ENCODE measurements around the gene PAPOLG.
"Not testable (repeated sequence)": the region's sequence is repeated elsewhere in the genome, so short reads cannot be mapped to it uniquely, and the experiment has no call there.

PAPOLG gene

GRCh38 chr2:60823694-60824305 lies 67.7 kb downstream of the PAPOLG start:
- no peak for DNase-seq (ENCODE audit: low read depth)

GRCh38 chr2:60825666-60826065 lies 69.6 kb downstream of the PAPOLG start:
- no peak for DNase-seq (ENCODE audit: low read depth)

- no peak for DNase-seq (ENCODE audit: low read depth)
These were observed 70.0 kb downstream of the PAPOLG start for GRCh38 chr2:60826111-60826510.

GRCh38 chr2:60826860-60827259 lies 70.8 kb downstream of the PAPOLG start:
- not testable (repeated sequence) for DNase-seq (ENCODE audit: low read depth)

- no peak for DNase-seq (ENCODE audit: low read depth)
These were observed 71.3 kb downstream of the PAPOLG start for GRCh38 chr2:60827369-60827768.

- DNase-seq (ENCODE audit: low read depth) = no peak
These were observed 74.9 kb downstream of the PAPOLG start for GRCh38 chr2:60830991-60831390.

- no peak for DNase-seq (ENCODE audit: low read depth)
These were observed 75.9 kb downstream of the PAPOLG start for GRCh38 chr2:60831921-60832320.

GRCh38 chr2:60832621-60833020 lies 76.6 kb downstream of the PAPOLG start:
- DNase-seq (ENCODE audit: low read depth) = no peak

GRCh38 chr2:60834270-60834717 lies 78.2 kb downstream of the PAPOLG start:
- DNase-seq (ENCODE audit: low read depth) = no peak

- DNase-seq (ENCODE audit: low read depth) = no peak
These were observed 80.4 kb downstream of the PAPOLG start for GRCh38 chr2:60836491-60836890.

- no peak for DNase-seq (ENCODE audit: low read depth)
These were observed 81.1 kb downstream of the PAPOLG start for GRCh38 chr2:60837123-60837522.

- no peak for DNase-seq (ENCODE audit: low read depth)
These were observed 82.4 kb downstream of the PAPOLG start for GRCh38 chr2:60838481-60838880.

- DNase-seq (ENCODE audit: low read depth) = no peak
These were observed 83.2 kb downstream of the PAPOLG start for GRCh38 chr2:60839126-60839813.

GRCh38 chr2:60840880-60841279 lies 84.8 kb downstream of the PAPOLG start:
- no peak for DNase-seq (ENCODE audit: low read depth)

- DNase-seq (ENCODE audit: low read depth) = no peak
These were observed 86.9 kb downstream of the PAPOLG start for GRCh38 chr2:60843006-60843405.

GRCh38 chr2:60844105-60844504 lies 88.0 kb downstream of the PAPOLG start:
- DNase-seq (ENCODE audit: low read depth) = no peak

GRCh38 chr2:60847854-60848253 lies 91.8 kb downstream of the PAPOLG start:
- no peak for DNase-seq (ENCODE audit: low read depth)

Measured in stimulated activated CD8-positive, alpha-beta memory T cell treated with anti-CD3 and anti-CD28 coated beads, Interleukin-15, amount 100 ng/mL, for 24 hours (primary cell).